OCI-LY1 (cell line): ENCODE measurements around the gene METTL9.
"Not testable (repeated sequence)": the region's sequence is repeated elsewhere in the genome, so short reads cannot be mapped to it uniquely, and the experiment has no call there.

Experiments
- EZH2 ChIP-seq: fragments of 200-600 bp; sonication (generic), shearing (Covaris generic); IDR thresholded peaks from 2 replicates; pipeline ENCODE4 v1.8.0; 2017; ENCODE audit warnings: borderline replicate concordance, mixed run types, mild to moderate bottlenecking, antibody characterized with exemption, low read length, moderate library complexity, mixed read lengths
- TF ChIP-seq, protein P1 (sequence below): fragments of 200-600 bp; sonication (generic), shearing (Covaris generic); IDR thresholded peaks from 2 replicates; pipeline ENCODE4 v1.5.1; 2017; ENCODE audit warnings: mild to moderate bottlenecking, antibody characterized with exemption, low read length, moderate library complexity, mixed read lengths

DNA sequence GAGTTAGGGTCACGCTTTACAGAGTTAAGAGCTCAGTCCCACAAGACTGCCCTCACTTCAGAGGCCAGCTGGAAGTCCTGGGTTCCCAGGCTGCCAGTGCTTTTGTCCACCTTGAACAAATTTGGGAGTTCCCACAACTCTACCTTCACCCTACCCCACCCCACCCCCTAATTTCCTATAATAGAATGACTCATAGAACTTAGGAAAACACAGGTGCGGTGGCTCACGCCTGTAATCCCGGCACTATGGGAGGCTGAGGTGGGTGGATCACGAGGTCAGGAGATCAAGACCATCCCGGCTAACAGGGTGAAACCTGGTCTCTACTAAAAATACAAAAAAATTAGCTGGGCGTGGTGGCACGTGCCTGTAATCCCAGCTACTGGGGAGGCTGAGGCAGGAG lies 6.5 kb downstream of the METTL9 start:
- TF ChIP-seq EZH2 = not testable (repeated sequence)
- TF ChIP-seq, protein P1, sequence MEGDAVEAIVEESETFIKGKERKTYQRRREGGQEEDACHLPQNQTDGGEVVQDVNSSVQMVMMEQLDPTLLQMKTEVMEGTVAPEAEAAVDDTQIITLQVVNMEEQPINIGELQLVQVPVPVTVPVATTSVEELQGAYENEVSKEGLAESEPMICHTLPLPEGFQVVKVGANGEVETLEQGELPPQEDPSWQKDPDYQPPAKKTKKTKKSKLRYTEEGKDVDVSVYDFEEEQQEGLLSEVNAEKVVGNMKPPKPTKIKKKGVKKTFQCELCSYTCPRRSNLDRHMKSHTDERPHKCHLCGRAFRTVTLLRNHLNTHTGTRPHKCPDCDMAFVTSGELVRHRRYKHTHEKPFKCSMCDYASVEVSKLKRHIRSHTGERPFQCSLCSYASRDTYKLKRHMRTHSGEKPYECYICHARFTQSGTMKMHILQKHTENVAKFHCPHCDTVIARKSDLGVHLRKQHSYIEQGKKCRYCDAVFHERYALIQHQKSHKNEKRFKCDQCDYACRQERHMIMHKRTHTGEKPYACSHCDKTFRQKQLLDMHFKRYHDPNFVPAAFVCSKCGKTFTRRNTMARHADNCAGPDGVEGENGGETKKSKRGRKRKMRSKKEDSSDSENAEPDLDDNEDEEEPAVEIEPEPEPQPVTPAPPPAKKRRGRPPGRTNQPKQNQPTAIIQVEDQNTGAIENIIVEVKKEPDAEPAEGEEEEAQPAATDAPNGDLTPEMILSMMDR = not testable (repeated sequence)
